ENCODE results near the gene PRSS21.

DNA sequence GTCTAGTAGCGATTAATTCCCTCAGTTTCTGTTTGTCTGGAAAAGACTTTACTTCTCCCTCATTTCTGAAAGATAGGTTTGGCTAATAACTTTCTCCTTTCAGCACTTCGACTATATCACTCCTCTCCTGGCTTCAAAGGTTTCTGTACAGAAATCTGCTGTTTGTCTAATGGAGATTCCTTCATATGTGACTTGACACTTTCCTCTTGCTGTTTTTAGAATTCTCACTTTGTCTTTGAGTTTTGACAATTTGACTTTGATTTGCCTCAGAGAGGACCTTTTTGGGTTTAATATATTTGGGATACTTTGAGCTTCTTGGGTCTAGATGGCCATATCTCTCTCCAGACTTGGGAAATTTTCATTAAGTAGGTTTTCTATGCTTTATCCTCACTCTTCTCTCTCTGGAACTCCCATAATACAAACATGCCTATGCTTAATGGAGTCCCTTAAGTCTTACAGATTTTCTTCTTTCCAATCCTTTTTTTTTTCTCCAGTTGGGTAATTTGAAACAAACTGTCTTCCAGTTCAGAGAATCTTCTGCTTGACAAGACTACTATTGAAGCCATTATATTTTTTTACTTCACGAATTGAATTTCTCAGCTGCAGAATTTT lies 7.8 kb upstream of the PRSS21 start:
- TF ChIP-seq, protein P1, sequence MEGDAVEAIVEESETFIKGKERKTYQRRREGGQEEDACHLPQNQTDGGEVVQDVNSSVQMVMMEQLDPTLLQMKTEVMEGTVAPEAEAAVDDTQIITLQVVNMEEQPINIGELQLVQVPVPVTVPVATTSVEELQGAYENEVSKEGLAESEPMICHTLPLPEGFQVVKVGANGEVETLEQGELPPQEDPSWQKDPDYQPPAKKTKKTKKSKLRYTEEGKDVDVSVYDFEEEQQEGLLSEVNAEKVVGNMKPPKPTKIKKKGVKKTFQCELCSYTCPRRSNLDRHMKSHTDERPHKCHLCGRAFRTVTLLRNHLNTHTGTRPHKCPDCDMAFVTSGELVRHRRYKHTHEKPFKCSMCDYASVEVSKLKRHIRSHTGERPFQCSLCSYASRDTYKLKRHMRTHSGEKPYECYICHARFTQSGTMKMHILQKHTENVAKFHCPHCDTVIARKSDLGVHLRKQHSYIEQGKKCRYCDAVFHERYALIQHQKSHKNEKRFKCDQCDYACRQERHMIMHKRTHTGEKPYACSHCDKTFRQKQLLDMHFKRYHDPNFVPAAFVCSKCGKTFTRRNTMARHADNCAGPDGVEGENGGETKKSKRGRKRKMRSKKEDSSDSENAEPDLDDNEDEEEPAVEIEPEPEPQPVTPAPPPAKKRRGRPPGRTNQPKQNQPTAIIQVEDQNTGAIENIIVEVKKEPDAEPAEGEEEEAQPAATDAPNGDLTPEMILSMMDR (IDR thresholded peaks at IDR 0.05; ENCODE audit: low read depth, low read length, missing input control) = no peak
- no peak for TF ChIP-seq GABPA (IDR thresholded peaks at IDR 0.05 in 1 of 2, conservative IDR thresholded peaks at IDR 0.05 in 1 of 2)
- TF ChIP-seq REST (IDR thresholded peaks at IDR 0.05) = no peak
- TF ChIP-seq SP1 (IDR thresholded peaks at IDR 0.05) = no peak
- TF ChIP-seq JUND (IDR thresholded peaks at IDR 0.05) = no peak

Data from liver (tissue), 3 donors.